ENCODE results near the gene ITPKB.

ITPKB gene

DNA sequence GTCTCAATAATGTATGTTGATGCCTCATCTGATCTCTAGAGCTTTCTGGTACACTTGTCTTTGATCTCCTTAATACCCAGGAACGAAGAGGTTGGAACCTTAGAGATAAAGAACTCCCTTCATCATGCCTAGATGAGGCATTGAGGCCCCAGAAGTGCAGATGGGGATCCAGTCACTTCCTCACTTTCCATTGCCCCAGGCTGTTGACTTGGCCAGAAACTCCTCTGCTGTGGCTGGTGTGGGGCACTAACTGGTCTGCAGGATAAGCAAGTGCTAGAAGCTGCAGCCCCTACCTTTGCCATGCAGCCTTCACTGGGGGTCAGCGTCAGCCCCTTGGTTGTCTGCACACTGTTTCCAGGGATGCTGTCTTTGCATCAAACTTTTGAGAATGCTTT is 140.6 kb downstream of the ITPKB start:
- DNase-seq, result no peak

DNA sequence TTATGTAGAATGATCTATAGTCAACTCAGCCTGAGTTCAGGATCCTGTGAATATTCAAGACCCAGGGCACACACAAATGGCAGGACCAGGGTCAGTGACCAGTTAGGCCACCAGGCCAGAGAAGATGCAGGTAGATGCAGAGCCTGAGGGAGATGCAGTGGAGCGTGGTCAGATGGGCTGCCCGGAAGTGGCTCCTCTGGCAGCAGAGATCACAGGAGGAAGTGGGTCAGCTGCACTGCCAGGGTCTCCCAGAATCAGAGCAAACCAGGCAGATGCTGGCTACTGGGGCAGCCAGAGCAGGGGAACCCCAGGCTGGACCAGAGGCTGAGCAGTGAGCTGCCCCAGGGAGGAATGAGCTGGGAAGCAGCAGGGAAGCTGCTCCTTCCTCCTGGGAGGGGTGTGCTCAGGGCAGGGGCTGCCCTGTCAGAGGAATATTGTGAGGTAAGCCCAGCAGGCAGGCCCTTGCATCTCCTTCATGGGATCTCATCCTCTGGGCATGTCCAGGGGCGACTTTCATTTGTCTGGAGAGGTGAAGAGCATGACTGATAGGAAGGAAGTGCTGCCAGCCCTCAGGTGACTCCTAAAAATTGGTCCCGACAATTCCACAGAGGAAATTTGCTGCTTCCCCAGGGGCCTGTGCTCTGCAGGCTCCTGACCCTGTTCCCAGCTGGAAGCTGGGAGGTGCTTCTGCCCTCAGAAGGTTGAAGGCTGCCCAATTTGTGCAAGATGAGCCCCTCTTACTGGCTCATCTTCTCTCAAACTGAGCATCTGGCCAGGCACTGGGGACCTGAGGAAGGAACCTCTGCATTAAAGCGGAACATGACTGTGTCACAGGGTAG is 141.2 kb downstream of the ITPKB start:
- no peak for DNase-seq

DNA sequence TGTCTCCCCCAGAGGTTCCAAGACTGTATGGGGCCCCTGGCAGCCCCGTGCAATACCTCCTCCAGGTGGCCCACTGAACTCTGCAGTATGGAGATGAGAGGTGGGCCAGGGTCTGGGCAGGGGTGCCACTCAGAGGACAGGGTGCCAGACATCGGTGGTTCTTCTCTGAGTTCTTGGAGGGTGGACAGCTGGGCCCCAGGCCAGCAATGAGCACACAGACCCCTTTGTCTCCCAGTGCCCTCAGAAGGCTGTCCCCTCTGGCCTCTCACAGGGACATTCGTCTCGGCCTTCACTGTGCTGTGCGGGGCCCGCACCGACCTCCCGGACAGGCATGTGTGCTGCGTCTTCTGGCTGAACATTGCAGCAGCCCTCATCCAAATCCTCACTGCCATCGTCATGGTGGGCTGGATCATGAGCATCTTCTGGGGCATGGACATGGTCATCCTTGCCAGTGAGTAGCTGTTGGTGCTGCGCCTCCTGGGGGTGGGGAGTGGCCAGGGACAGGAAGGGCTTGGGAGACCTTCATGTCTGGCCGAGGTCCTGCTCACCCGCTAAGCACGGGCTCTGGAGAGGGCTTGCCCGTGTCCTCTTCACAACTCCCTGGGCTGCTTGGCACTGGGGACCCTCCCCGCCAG is 142.4 kb downstream of the ITPKB start:
- no peak for DNase-seq

DNA sequence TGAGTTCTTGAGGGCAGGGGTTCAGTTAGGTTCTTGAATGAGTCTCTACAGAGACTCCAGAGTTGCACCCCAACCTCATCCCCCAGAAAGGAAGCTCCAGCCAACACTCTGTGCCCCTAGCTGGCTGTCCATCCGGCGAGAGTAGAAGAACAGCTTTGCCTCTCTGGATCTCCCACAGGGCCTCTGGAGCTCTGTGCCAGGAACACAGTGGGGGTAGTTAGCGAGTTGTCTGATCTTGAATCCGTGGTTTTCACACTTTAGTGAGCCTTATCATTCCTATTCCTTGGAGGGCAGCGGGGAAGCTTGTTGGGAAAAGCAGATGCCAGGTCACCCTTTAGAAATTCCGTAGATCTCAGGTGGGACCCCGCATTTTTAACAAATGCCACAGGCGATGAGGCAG is 145.5 kb downstream of the ITPKB start:
- no peak for DNase-seq

DNA sequence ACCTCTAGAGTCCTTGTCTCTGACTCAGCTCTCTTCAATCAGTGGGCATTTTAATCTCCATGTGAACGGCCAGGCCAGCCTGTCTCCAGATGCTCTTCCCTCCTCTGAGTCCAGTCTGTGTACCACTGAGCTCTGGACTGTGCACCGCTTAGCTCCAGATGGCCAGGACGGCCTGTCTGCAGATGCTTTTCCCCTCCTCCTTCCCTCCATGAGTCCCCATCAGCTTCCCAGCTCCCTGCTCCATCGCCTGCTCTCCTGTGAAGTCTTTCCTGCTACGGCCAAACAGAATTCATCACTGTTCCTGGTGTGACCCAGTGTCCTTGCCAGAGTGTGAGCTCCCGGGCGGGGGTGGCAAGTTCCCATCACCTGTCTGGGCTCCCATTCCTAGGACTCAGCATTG is 148.5 kb downstream of the ITPKB start:
- DNase-seq, result no peak

DNA sequence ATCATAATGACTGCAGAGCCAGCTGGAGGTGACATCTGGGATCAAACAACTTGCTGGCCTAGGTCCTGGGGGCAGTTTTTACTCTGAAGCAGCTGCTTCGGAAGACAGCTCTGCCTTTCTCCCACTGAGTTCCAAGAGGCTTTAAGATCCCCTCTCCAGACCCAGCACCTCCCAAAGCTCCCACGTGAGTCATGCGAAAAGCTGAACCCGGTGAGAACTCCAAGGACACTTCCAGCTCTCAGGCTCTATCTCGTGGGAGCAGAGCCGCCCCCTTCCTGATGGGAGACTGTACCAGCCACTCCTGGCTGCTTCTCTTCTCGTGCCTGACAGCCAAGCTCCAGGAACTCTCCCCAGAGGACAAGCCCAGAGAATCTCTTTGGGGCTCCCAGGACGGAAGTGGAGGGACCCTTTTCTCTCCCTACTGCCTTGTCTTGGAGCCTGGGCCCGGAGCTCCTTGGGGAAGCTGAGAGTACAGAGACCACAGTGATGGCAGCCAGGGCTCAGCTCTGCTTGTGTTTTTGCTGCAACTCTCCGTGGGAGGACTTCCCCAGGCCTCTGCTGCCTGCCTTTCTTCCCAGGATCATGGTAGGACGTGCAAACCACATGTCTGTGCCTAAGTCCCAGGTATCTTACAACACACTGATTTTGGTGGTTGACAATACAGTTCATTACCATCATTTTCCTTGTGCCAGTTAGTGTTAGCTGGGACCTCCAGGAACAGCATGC is 149.9 kb downstream of the ITPKB start:
- DNase-seq, result no peak

DNA sequence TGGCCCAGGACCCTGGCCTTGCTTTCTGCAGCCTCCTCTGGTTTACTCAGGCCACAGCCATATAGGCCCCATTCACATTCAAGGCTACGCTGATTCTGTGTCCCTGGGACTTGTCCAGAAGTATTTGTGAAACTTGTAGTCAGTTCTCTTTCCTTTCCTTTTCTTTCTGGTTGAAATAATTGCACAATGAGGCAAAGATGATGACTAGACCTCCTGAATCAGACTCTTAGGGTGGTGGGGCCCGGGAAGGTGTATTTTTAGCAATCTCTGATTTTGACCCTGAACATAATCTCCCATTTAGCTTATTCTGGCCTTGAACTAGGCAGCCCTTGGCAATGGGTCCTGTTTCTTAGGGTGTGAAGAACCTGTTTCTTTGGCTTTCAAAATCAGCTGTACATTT is 150.6 kb downstream of the ITPKB start:
- DNase-seq, result no peak

DNA sequence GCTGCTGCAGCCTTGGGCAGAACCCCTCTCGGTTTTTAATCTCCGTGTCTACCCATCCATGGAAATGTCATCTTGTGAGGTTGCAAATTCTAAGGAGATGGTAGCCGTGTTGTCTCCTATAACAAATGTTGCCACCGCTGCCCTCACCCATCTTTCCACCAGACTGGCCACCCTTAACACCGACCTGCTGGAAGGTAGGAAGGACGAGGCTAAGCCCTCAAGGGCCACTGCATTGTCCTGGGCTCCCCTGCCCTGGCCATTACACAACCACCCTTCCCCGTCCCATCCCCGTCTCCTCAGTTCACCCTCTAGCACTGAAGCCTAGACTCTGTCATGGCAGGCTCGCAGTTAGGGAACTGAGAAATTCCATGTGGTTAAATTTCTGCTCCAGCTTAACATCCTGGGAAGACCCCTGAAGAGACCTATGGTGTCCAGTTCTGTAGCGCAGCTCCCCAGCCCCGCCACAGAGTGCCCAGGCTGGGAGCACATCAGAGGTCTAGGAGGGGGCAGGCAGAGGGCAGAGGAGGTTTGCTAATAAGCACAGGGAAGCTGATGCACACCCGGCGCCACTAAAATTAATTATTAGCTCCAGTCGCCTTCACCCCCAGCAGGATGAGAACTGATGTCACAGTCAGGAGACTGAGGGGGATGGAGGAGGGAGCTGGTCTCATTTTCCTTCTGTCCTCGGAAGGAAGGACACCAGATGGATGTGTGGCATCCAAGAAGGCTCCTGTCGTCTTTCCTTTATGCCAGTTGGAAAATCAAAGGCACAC is 152.2 kb downstream of the ITPKB start:
- no peak for DNase-seq

DNA sequence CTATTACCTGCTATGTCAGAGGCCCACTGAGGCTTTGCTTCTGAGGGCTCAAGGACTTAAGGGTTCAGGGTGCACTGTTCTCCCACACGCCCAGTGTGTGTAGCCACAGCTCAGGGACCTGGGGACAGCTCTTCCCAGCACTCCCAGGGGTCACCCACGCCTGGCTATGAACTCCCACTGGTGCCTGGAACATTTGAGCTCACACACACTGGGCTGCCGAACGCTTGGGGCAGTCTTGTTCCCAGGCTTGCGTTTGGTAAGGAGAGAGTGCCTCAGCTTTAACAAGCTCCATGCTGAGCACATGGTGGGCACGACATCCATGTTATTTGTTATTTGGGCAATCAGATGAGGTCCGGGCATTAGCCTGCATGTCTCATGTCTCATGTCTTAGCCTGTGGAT is 153.0 kb downstream of the ITPKB start:
- DNase-seq, result no peak

DNA sequence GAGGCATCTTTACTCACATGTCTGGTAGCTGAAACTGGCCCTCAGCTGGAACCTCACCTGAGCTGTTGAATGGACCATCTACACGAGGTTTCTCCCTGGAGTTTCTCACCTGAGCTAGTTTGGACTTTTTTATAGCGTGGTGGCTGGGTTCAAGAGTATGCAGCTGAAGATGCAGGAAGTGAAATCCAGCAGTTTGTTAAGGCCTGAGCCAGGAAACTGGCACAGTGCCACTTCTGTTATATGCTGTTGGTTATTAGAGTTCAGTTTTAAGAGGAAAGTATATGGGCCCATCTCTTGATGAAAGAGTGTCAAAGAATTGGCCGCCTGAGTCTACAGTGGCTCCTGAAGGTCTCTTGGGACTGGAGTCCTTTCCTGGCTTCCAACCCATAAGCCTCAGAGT is 154.9 kb downstream of the ITPKB start:
- DNase-seq, result no peak

DNA sequence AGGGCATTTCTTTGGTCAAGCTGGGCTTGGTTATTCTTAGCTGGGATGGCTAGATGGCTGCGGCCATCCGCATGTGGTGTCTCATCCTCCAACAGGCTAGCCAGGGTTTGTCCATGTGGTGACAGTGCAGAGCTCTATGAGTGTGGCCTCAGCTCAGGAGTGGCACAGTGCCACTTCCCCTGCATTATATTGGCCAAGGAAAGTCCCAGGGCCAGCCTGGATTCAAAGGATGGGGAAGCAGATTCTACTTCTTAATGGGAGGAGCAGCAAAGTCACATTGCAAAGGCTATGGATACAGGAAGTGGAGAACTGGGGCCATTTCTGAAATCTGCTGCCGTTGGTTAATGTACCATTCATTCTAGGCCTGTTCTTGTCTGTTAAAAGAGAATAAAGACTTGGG is 156.1 kb downstream of the ITPKB start:
- DNase-seq, result no peak

All from activated naive CD4-positive, alpha-beta T cell treated with anti-CD3 and anti-CD28 coated beads, Interleukin-2, amount 50 U/mL, for 16 hours (primary cell).